GM18951 (cell line): ENCODE data around the gene MAPK7.
A peak's percentile ranks its signal among the peaks of the same experiment; 100 is the strongest.

ENCODE experiments used
- POLR2A ChIP-seq: IDR thresholded peaks from 4 replicates; pipeline ENCODE4 v1.6.1; 2011; ENCODE audit warnings: mild to moderate bottlenecking; ENCODE audit not compliant: insufficient read length, insufficient read depth; ENCODE audit errors: extremely low read depth
- in situ Hi-C: fragments of 300-500 bp; cut with MboI; formaldehyde crosslinking; loops from one replicate; pipeline ENCODE4 v1.12.0; 2022; ENCODE audit warnings: low sequenced_read_pairs, mixed read lengths, inconsistent platforms; ENCODE audit not compliant: unreplicated experiment

The MAPK7 gene

GRCh38 chr17:19371259-19372010 lies 6.9 kb upstream of the MAPK7 start:
- in situ Hi-C loops, result loop anchor here (25.0 kb wide), 1 partner anchor 391 kb away; no protein-coding TSS in a partner anchor
- TF ChIP-seq POLR2A, result no peak

- TF ChIP-seq POLR2A, result no peak
- in situ Hi-C loops, result loop anchor here (25.0 kb wide), 1 partner anchor 390 kb away; no protein-coding TSS in a partner anchor
Observed at GRCh38 chr17:19372011-19372370, 6.3 kb upstream of the MAPK7 start.

- no peak for TF ChIP-seq POLR2A
- in situ Hi-C loops, result loop anchor here (25.0 kb wide), 1 partner anchor 390 kb away; no protein-coding TSS in a partner anchor
Observed at GRCh38 chr17:19372439-19372838, 5.9 kb upstream of the MAPK7 start.

GRCh38 chr17:19372866-19373504 lies 5.3 kb upstream of the MAPK7 start:
- TF ChIP-seq POLR2A, result no peak
- in situ Hi-C loops, result loop anchor here (25.0 kb wide), 1 partner anchor 389 kb away; no protein-coding TSS in a partner anchor

GRCh38 chr17:19374136-19374535 lies 4.2 kb upstream of the MAPK7 start:
- no peak for TF ChIP-seq POLR2A
- in situ Hi-C loops, result loop anchor here (25.0 kb wide), 1 partner anchor 388 kb away; no protein-coding TSS in a partner anchor

- in situ Hi-C loops, result no loop called here
- TF ChIP-seq POLR2A, result no peak
Observed at GRCh38 chr17:19375732-19376131, 2.6 kb upstream of the MAPK7 start.

GRCh38 chr17:19376811-19377210 lies 1.5 kb upstream of the MAPK7 start:
- no peak for TF ChIP-seq POLR2A
- in situ Hi-C loops, result no loop called here

GRCh38 chr17:19377602-19378415 lies 489 bp upstream of the MAPK7 start:
- TF ChIP-seq POLR2A, result peak; percentile 86
- in situ Hi-C loops, result no loop called here

GRCh38 chr17:19379361-19380065 lies 1.2 kb downstream of the MAPK7 start:
- no peak for TF ChIP-seq POLR2A

GRCh38 chr17:19380481-19381301 lies 2.4 kb downstream of the MAPK7 start:
- TF ChIP-seq POLR2A, result no peak
- in situ Hi-C loops, result no loop called here

More at GRCh38 chr17:19379361-19380065, 1.2 kb downstream of the MAPK7 start:
- in situ Hi-C loops, result no loop called here

- TF ChIP-seq POLR2A, result no peak
- in situ Hi-C loops, result no loop called here
Observed at GRCh38 chr17:19381361-19381740, 3.1 kb downstream of the MAPK7 start.
